HG03342 (cell line): ENCODE data around the gene LRRC71.

Source experiments
- ATAC-seq: cut with Tn5 transposase; IDR thresholded peaks from one replicate; pipeline ENCODE4 v1.9.1; 2021; ENCODE audit warnings: mild to moderate bottlenecking, moderate library complexity; ENCODE audit not compliant: unreplicated experiment

LRRC71 gene

GRCh38 chr1:156920233-156921052 is at the start of gene LRRC71:
LRRC71 (plus strand) TSS chr1:156920632; CDS start chr1:156920804, 172 bp downstream.
- no peak for ATAC-seq

GRCh38 chr1:156873659-156874058 is 46.8 kb upstream of the LRRC71 start:
- ATAC-seq, result no peak

- no peak for ATAC-seq
Observed at GRCh38 chr1:156874142-156874541, 46.3 kb upstream of the LRRC71 start.

GRCh38 chr1:156874572-156875340 is 45.7 kb upstream of the LRRC71 start:
- no peak for ATAC-seq

GRCh38 chr1:156875341-156875615 is 45.2 kb upstream of the LRRC71 start:
- no peak for ATAC-seq

GRCh38 chr1:156876281-156876680 is 44.2 kb upstream of the LRRC71 start:
- no peak for ATAC-seq

GRCh38 chr1:156877433-156878170 is 42.8 kb upstream of the LRRC71 start:
- ATAC-seq, result no peak

- no peak for ATAC-seq
Observed at GRCh38 chr1:156879876-156880275, 40.6 kb upstream of the LRRC71 start.

GRCh38 chr1:156880473-156880872 is 40.0 kb upstream of the LRRC71 start:
- ATAC-seq, result no peak

GRCh38 chr1:156881101-156881500 is 39.3 kb upstream of the LRRC71 start:
- ATAC-seq, result no peak

GRCh38 chr1:156881663-156882062 is 38.8 kb upstream of the LRRC71 start:
- ATAC-seq, result no peak

GRCh38 chr1:156882543-156882942 is 37.9 kb upstream of the LRRC71 start:
- no peak for ATAC-seq

GRCh38 chr1:156883919-156884318 is 36.5 kb upstream of the LRRC71 start:
- no peak for ATAC-seq

- no peak for ATAC-seq
Observed at GRCh38 chr1:156884560-156885184, 35.8 kb upstream of the LRRC71 start.

- ATAC-seq, result no peak
Observed at GRCh38 chr1:156885314-156885713, 35.1 kb upstream of the LRRC71 start.

GRCh38 chr1:156885880-156886355 is 34.5 kb upstream of the LRRC71 start:
- ATAC-seq, result no peak

- no peak for ATAC-seq
Observed at GRCh38 chr1:156886583-156887281, 33.7 kb upstream of the LRRC71 start.

GRCh38 chr1:156887317-156887716 is 33.1 kb upstream of the LRRC71 start:
- no peak for ATAC-seq

- no peak for ATAC-seq
Observed at GRCh38 chr1:156887734-156888133, 32.7 kb upstream of the LRRC71 start.

- ATAC-seq, result no peak
Observed at GRCh38 chr1:156889802-156890580, 30.4 kb upstream of the LRRC71 start.
